C4-2B (cell line): Measurements from ENCODE around the gene DCLK1.

Experiments
- ZFX ChIP-seq: fragments of 450-650 bp; IDR thresholded peaks from 2 replicates; pipeline ENCODE4 v1.6.1; 2017
- TF ChIP-seq, protein P1 (sequence below): fragments of 450-650 bp; conservative IDR thresholded peaks from 2 replicates; pipeline ENCODE4 v1.5.1; 2017; ENCODE audit warnings: mild to moderate bottlenecking

DNA sequence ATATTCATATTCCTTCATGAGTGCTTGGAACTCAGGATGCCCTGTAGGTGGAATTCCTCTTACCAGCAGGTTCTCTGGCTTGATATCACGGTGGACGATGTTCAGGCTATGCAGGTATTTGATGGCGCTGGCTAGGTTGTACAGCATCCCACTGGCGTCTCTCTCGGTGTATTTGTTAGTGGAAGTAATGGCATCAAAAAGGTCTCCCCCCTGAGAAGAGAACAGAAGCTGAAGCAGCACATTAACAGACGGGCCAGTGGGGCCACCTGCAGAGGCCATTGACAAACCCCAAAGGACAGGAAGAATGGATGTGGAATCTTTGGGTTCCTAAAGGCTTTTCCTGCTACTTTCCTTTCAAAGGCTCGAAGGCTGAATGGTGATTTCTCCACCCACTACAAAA lies 308.5 kb downstream of the DCLK1 start:
- TF ChIP-seq, protein P1, sequence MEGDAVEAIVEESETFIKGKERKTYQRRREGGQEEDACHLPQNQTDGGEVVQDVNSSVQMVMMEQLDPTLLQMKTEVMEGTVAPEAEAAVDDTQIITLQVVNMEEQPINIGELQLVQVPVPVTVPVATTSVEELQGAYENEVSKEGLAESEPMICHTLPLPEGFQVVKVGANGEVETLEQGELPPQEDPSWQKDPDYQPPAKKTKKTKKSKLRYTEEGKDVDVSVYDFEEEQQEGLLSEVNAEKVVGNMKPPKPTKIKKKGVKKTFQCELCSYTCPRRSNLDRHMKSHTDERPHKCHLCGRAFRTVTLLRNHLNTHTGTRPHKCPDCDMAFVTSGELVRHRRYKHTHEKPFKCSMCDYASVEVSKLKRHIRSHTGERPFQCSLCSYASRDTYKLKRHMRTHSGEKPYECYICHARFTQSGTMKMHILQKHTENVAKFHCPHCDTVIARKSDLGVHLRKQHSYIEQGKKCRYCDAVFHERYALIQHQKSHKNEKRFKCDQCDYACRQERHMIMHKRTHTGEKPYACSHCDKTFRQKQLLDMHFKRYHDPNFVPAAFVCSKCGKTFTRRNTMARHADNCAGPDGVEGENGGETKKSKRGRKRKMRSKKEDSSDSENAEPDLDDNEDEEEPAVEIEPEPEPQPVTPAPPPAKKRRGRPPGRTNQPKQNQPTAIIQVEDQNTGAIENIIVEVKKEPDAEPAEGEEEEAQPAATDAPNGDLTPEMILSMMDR: no peak
- no peak for TF ChIP-seq ZFX
